HG03025 (cell line): ENCODE measurements around the gene ITIH5.
"Not testable (repeated sequence)": the region's sequence is repeated elsewhere in the genome, so short reads cannot be mapped to it uniquely, and the experiment has no call there.

Experiments
- ATAC-seq: cut with Tn5 transposase; IDR thresholded peaks from one replicate; pipeline ENCODE4 v1.9.1; 2021; ENCODE audit warnings: mild to moderate bottlenecking, moderate library complexity; ENCODE audit not compliant: unreplicated experiment, low FRiP score

Gene ITIH5

DNA sequence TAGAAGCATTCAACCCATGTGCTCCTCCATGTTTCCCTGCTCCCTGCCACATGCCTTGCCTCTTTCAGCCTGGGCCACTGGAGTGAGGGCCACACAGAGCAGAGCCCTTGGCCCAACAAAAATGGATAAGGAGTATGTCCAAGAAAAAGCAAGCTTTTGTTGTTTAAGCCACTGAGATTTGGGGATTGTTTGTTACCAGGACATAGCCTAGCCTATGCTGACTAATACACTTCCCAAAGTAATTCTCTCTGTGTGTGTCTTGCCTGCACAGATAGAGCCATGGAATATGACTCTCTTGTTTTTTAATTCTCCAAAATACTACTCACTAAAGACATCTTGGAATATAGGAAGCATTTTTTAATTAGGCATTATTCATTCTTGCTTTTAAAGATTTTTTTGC, 22.8 kb upstream of the ITIH5 start:
- ATAC-seq: no peak

DNA sequence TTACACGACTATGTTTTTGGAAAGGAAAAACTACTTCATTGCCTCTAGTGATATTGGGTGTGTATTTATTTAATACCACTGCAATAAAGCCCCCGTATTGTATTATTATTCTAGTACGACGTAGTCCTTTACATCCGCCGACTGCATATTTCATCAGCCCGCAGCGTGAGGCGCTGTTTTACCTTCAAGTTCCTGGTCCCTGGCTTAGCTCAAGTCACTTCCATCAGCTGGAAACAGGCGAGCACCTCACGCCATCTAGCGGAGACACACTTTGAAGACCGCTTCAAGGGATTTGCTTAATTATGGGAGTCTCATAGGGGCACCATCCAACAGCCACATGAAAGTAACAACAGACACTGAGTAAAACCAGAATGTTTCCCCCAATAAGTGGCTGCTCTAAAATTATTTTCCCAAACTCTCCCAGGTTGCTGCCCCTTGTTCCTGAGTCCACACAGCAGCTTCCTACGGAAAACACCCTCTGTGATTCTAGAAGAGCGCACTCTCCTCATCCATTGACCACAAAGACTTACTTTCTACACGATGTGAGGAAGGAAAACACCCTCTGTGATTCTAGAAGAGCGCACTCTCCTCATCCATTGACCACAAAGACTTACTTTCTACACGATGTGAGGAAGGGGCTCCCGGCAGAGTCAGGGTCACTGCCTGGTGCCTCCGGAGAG, 20.6 kb upstream of the ITIH5 start:
- peak; percentile 78 for ATAC-seq

DNA sequence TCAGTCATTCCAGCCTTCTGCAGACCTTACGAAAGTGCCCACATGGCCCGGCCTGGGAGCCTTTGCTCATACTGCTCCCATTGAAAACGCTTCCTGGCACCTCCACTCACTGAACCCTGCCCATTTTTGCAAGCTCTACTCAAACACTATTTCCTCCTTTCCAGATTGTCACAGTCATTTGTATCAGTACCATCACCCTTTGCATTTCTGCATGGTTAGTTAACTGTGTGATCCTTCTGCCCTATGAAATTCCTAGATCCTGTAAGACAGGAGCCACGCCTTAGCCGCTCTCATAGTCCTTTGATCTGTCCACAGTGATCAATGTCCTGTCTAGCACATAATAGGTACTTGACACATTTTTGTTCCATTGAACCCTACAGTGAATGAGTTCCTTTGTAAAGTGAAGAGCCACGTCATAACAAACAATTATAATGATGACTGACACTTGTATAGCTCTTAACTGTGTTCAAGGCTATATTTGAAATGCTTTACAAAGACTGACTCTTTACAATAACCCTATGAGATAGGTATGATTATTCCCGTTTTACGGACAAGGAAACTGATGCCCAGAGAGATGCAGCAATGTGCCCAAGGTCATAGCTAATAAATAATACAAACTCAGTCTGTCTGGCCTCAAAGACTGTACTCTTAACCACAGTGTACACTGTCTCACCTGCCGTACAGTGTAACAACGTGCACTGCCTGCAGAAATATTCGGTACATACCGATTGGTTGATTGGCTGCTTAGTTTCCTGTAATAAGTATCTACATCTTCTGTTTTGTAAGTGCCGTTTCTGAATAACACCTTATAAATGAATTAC, 19.8 kb upstream of the ITIH5 start:
- no peak for ATAC-seq

DNA sequence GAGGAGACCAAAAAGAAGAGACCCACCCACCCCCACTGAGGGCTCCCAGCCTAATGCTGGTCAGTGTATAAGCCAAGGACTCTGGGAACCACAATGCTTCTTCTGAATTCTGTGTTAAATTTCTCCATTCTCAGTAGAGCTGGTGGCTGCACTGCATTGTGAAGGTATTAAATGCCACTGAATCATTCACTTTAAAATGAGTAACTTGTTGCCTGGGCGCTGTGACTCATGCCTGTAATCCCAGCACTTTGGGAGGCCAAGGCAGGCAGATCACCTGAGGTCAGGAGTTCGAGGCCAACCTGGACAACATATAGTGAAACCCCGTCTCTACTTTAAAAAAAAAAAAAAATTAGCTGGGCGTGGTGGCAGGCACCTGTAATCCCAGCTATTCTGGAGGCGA, 13.3 kb upstream of the ITIH5 start:
- ATAC-seq: not testable (repeated sequence)

DNA sequence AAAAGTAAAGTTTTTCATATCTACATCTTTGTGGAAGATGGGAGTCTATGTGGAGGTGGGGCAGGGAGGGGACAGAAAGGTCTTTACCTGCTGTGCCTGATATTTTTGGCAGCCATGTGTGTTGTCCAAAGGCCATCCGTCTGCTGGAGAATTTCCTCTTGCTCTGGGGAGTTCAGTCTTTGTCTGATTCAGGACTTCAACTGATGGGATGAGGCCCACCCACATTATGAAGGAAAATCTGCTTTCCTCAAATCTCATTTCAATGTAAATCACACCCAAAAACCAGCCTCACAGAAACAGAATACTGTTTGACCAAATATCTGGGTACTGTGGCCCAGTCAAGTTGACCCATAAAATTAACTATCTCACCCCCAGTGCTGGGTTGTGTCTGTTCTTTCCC, 12.5 kb upstream of the ITIH5 start:
- no peak for ATAC-seq

DNA sequence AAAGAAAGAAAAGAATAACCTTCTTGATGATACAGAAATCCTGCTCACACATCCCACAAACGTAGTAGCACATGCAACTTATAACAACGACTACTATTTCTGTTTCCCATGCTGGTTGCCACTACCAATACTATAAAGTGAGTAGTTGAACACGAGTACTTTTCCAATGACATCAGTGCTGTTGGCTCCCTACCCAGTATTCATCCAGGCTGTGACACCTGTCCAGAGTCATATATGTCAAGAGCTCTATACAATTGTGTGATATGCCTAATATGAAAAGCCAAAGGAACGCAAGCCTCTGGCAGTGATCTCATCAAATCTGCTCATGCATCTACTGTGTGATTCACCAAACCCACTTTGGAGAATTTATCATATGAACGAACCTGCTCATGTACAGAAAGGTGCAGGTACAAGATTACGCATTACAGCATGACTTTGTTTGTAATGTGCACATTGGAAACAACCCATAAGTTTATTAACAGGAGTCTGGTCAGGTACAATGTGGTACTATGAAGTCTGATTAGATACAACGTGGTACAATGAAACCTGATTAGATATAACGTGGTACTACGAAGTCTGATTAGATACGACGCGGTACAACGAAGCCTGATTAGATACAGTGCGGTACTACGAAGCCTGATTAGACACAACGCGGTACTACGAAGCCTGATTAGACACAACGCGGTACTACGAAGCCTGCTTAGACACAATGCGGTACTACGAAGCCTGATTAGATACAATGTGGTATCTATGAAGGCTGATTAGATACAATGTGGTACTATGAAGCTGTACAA, 5.8 kb upstream of the ITIH5 start:
- ATAC-seq: no peak

DNA sequence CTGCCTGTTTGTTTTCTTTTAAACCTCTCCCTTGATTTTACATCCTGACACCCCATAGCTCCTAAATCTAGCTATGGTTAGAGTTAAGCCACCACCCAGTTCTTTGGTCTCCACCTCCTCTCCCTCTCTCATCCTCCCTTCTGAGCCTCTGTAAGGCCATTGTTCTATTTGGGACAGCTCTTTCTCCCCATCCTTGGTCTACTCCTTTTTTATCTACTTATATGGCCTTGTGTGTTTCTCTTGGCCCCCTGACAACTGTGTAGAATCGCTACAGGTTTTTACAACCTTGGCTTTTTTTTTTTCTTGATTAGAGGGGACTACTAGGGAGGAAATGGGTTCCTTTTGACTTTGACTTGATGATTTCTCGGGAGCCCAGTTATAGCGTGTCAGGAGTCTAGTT, 3.4 kb upstream of the ITIH5 start:
- ATAC-seq: no peak

DNA sequence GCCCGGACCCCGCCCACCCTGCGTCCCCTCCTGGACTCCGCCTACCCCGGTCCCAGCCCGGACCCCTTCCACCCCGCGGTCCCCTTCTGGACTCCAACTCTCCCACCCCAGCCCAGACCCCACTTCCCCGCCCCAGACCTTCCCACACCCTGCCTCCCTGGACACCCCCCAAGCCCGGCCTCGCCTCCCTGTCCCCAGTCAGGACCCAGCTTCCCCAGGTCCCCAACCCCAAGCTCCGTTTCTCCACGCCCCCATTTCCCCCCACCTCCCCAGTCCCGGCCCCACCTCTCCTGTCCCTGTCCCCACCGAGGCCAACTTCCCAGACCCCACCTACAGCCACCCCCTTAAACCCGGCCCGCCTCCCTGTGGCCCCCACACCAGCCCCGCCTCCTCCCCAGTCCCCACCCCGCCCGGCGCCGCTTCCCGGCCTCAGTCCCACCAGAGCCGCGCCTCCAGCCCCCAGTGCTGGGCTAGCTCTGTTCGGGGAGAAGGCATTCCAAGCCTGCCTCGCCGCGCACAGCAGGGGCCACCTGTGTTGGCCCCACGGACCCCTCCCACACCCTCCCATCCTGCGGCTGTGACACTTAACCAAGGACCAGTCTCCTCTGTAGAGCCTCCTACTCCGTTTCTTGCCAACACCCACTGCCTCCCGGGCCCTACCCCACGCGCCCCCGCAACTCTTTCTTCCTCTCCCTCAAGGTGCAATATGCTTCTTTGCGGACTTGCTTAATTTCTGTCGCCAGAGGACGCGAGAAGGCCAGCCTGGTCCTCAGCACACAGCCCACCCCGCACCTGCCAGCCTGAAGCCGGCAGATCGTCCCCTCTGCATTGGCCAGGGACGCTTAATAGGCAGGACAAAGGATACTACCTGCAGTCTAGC, 736 bp upstream of the ITIH5 start:
- ATAC-seq: no peak

DNA sequence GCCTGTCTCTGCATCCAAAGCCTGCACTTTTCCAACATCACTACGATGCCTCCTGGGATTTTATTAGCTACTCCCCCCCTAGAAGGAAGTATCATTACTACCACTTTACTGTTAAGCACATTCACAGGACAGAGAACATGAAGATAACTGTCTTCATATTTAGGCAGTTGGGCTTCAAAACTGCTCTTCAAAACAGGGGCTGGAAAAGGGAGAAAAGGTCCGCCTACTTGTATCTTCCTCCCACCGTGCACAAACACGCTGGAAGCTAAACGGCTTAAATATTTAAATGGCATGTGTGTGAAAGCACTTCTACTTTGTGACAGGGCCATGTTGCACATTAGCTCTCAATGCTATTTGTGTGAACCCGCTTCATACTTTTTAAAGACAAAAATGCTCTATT, 999 bp downstream of the ITIH5 start:
- no peak for ATAC-seq

DNA sequence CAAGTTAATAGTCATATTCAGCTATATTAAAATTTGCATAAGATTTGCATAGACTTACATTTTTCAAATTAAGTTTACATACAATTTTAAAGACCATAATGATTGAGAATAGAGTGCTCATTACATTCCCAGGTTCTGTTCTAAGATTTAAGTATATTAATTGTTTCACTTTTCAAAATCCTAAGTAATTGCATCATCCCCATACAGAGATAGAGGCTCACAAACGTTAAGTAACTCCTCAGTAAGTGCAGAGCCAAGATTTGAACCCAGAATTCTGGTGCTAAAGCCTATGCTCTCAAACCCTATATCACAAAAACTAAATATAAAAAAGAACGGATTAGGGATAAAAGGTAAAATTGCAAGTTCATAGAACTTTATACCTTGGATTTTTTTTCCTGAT, 2.1 kb downstream of the ITIH5 start:
- ATAC-seq: no peak

DNA sequence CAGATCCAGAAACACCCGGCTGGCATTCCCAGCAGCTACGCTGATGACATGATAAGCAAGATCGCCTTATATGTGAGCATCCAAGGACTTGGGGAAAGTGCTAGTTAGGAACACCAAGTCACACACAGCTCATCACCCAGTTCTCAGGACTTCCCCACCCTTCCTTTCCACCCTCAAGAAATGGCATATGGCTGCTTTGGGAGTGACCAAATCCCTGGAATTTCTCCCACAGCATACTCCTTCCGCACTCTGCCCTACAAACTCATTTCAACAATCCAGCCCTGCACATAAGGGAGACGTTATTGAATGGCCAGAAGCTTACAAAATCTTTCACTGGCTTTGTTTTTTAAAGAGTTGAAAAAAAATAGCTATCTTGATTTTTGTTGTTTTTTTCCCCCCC, 4.2 kb downstream of the ITIH5 start:
- ATAC-seq: no peak

DNA sequence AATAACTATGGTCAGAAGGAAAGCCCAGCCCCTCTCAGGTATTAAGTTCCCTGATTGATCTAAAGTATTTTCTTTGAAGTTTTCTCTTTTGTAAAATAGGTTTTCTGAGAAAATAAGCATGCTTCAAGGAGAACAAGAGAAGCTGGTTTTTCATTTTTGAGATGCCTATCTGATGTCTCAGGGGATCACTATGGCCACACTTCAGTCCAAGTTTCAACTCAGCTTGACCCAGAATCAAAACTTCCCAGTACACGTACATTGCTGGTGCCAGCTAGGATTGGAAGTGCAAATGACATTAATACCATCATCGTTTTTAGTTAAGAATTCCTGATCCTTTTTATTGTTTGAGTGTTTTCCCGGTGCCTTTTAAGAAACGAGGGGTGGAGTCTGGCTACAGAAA, 7.2 kb downstream of the ITIH5 start:
- ATAC-seq: no peak

DNA sequence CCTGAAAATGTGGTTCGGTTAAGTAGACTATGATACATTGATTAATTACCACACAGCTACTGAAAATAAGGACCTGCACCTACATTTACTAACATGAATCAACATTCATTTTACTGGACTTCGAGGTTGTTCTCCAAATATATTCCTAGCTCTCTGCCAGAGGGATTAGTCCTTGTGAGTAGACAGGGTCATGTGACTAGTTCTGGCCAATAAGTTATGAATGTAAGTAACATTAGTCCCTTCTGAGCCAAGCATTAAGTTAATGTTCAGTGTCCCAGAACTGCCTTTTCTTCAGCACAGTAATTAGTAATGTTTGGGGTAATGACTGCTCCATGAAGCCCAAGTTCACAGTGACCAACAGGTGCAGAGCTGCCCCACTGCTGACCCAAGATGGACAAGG, 9.2 kb downstream of the ITIH5 start:
- no peak for ATAC-seq

DNA sequence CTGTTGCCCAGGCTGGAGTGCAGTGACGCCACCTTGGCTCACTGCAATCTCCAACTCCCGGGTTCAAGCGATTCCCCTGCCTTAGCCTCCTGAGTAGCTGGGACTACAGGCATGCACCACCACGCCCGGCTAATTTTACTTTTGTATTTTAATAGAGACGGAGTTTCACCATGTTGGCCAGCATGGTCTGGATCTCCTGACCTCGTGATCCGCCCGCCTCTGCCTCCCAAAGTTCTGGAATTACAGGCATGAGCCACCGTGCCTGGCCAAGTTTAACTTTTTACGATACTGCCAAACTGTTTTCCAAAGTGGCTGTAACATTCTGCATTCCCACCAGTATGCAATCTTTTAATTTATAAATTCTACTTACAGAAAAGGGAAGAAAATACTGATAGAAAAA, 9.7 kb downstream of the ITIH5 start:
- not testable (repeated sequence) for ATAC-seq

DNA sequence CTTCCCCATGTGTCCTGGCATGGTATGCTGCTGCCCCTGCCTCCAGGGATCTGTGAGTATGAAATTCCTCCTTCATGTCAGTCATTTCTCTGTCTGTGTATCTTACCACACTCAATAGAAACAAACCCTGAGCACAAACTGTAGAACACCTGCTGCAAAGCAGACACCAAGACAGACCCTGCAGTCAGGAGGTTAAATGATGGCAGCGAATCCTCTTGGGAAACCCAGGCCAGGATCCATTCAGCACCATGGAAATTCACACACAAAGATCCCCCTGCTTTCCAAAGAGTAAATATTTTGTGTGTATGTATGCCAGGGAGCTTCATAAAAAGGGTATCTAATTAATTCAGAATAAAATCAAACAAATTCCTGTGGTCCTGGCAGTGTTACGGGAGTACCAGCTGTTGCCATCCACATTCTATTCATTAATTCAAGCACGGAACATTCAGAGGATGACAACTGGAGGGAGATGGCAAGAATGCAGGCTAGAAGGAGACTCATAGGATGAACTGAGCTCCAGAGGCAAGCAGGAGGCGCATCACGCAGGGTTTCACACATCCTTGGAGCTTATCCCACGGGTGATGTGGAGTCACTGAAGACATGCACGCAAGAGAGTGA, 14.8 kb downstream of the ITIH5 start:
- no peak for ATAC-seq

DNA sequence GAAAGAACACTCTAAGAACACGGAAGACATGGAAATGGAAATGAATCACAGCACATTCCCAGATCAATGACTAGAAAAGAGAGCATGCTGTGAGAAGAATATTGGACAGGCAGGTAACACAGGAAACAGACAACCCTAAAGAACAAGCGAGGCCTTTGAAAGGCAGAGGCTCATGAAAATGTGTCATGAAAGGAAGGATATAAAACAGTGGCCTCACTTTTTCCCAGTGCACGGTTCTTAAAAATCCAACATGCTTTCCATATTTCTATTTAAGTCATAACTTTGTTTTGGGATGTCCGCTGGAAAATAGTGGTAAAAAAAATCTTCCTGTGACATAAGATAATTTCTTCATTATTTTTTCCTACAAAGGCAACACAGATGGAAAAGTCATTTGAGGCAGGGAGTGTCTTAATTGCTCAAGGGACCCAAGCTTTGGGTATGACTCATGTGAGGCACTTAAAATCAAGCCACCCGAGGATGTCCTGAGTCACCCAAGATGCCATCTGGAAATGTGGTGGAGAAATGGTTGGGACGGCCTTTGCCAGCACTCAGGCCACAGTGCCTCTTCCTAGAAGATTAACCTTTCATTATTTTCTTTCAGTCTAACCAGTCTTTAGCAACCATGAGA, 17.0 kb downstream of the ITIH5 start:
- ATAC-seq: no peak

DNA sequence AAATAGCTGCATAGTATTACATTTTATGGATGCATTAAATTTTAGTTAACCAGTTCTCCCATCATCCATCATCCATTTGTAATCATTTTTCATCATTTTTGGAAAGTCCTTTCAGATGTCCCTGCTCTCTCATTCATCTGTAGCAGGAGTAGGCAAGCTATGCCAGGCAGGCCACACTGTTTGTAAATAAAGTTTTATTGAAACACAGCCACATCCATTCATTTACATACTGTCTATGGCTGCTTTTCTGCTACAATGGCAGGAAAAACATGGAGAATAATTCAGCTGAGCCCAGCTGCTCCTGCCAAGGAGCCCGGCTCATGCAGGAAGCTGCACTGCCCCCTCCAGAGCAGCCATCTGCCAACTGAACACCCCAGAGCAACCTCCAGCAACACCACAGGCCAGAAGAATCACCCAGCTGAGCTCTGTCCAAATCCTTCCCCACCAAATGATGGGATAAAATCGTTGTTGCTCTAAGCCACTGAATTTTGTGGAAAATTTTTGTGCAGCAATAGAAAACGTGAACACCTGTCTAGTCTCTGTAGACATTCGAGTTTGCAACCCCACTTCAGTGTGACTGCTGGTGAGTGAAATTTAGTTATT, 19.6 kb downstream of the ITIH5 start:
- no peak for ATAC-seq

DNA sequence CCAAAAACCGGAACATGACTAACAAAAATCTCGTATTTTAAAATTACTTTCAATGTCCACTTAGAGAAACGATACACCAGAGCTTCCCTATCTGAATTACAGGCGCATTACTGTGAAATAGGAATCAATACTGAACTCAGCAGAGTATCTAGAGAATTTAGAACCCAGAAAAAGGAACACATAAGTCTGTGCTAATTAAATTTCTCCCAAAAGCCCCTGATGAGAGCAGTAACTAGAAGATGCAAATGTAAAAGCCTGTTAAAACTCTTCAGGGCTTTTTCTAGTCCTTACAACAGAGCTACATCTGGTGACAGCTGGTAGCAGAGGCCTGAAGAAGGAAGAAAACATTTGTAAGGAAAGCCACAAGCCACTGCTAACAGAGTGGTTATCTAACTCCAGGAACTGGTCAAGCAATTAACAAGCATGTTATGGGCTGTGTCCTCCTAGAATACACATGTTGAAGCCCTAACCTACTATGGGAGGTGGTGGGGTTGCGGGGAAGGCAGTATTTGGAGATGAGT, 24.2 kb downstream of the ITIH5 start:
- ATAC-seq: no peak
